Measurements from ENCODE around the gene OR2T8.

Gene OR2T8, protein sequence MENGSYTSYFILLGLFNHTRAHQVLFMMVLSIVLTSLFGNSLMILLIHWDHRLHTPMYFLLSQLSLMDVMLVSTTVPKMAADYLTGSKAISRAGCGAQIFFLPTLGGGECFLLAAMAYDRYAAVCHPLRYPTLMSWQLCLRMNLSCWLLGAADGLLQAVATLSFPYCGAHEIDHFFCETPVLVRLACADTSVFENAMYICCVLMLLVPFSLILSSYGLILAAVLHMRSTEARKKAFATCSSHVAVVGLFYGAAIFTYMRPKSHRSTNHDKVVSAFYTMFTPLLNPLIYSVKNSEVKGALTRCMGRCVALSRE

DNA sequence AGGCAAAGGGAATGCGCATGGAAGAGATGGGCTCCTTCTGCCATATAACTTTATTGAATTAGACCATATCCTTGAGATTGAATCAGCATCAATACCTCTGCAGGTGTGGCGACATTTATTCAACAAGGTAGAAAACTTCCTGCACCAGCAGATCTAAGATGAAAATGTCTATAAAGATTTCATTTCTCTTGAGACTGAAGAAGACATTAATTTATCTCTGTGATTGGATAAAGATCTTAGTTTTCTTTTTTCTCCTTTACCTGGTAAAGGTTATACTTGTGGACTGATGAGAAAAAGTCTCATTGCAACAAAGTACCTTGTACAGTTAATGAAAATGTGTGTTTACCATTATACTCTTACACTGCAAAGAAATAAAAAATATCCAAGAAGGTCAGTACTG is at the start of gene OR2T8:
TSS of gene OR2T8 (plus strand) at position 301 of the 400 bp plus-strand sequence. CDS start 766 bp downstream, outside the sequence.
- Histone ChIP-seq H3K4me1 (ENCODE audit: control insufficient read depth, insufficient read depth, low read length) (no peaks in the 10 kb centered on the region), H3K27ac (ENCODE audit: low read depth, low read length) (no peak within 1 kb of the TSS), H3K27me3 (ENCODE audit: control insufficient read depth, insufficient read depth, low read length) (no peaks in the 10 kb centered on the region), H3K4me3 (ENCODE audit: low read length) (no peak within 1 kb of the TSS), H3K9ac (ENCODE audit: low read length) (no peak within 1 kb of the TSS), H3K36me3 (ENCODE audit: control insufficient read depth, insufficient read depth, low read length) (no peaks in the 10 kb centered on the region)

DNA sequence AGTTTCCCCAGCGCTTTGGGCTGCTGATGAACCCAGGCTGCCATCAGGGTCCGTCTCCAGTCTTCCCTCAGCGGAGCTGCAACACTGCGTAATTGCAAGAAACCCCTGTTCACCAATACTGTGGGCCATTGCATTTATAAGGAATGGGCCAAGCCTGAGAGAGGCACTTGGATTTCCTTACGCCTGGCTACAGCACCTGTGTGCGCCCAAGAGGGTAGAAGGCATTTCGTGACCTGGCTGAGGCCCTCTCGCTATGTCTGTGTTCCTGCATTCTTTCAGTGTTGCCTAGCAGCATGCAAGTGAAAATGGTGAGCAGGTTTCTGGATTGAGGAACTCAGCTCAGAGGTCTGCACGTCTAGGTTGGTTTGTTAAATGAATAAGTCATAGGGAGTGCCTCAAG is 36.7 kb upstream of the OR2T8 start:
- Histone ChIP-seq H3K27ac (ENCODE audit: low read depth, low read length) (no peak overlapping the region), H3K4me1 (ENCODE audit: control insufficient read depth, insufficient read depth, low read length) (no peaks in the 10 kb centered on the region), H3K36me3 (ENCODE audit: control insufficient read depth, insufficient read depth, low read length) (no peaks in the 10 kb centered on the region), H3K27me3 (ENCODE audit: control insufficient read depth, insufficient read depth, low read length) (no peaks in the 10 kb centered on the region), H3K9ac (ENCODE audit: low read length) (no peak overlapping the region), H3K4me3 (ENCODE audit: low read length) (no peak overlapping the region)

- no peaks in the 10 kb centered on the region for H3K4me1 ChIP-seq (ENCODE audit: control insufficient read depth, insufficient read depth, low read length)
- H3K9ac ChIP-seq (ENCODE audit: low read length) = no peak overlapping the region
- H3K27me3 ChIP-seq (ENCODE audit: control insufficient read depth, insufficient read depth, low read length) = no peaks in the 10 kb centered on the region
- no peaks in the 10 kb centered on the region for H3K36me3 ChIP-seq (ENCODE audit: control insufficient read depth, insufficient read depth, low read length)
- H3K4me3 ChIP-seq (ENCODE audit: low read length) = no peak overlapping the region
- H3K27ac ChIP-seq (ENCODE audit: low read depth, low read length) = no peak overlapping the region
These were observed 35.1 kb upstream of the OR2T8 start for GRCh38 chr1:247884797-247885413.

DNA sequence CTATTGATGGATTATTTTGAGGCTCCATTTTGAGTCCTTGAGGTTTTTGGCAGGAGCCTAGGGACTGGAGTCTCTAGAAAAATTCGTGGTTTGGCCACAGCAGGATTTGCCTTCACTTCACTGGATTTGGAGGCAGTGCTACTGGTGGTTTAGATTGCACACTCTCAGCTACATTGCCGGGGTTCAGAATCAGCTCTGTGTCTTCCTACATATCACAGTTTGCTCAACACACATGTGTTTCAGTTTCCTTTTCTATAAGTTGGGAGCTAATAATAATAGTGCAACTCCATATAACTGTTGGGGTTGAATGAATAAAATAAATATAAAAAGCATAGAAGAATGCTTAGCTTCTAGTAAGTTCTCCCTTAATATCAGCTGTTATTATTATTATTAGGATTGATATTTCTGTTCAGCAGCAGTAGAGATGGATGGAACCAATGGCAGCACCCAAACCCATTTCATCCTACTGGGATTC is 24.9 kb upstream of the OR2T8 start, which contains the start of gene OR2W3:
TSS of gene OR2W3 (plus strand) at position 425 of the 475 bp plus-strand sequence. CDS start at position 425, 0 bp downstream.
- Histone ChIP-seq H3K27ac (ENCODE audit: low read depth, low read length) (no peak within 1 kb of the TSS), H3K36me3 (ENCODE audit: control insufficient read depth, insufficient read depth, low read length) (no peaks in the 10 kb centered on the region), H3K4me3 (ENCODE audit: low read length) (no peak within 1 kb of the TSS), H3K27me3 (ENCODE audit: control insufficient read depth, insufficient read depth, low read length) (no peaks in the 10 kb centered on the region), H3K9ac (ENCODE audit: low read length) (no peak within 1 kb of the TSS), H3K4me1 (ENCODE audit: control insufficient read depth, insufficient read depth, low read length) (no peaks in the 10 kb centered on the region)

GRCh38 chr1:247895976-247896375 is 24.1 kb upstream of the OR2T8 start:
- no peaks in the 10 kb centered on the region for H3K27me3 ChIP-seq (ENCODE audit: control insufficient read depth, insufficient read depth, low read length)
- no peak overlapping the region for H3K4me3 ChIP-seq (ENCODE audit: low read length)
- no peaks in the 10 kb centered on the region for H3K36me3 ChIP-seq (ENCODE audit: control insufficient read depth, insufficient read depth, low read length)
- H3K4me1 ChIP-seq (ENCODE audit: control insufficient read depth, insufficient read depth, low read length) = no peaks in the 10 kb centered on the region
- no peak overlapping the region for H3K9ac ChIP-seq (ENCODE audit: low read length)
- no peak overlapping the region for H3K27ac ChIP-seq (ENCODE audit: low read depth, low read length)

DNA sequence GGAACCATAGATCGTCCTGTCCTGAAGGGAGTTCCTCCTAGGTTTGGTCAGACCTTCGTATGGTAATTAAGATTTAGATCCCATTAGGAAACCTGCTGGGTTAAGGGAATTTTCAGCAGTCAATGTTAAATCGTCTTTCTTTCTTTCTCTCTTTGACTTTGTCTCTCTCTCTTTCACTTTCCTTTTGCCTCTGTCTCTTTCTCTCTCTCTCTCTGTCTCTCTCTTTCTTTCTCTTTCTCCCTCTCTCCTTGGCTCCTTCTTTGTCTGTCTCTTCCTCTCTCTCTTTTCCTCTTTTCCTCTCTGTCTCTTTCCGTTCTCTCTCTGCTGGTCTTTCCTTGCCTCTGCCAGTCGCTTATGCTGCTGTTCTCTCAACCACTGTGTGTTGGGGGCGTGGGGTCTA is 15.9 kb upstream of the OR2T8 start:
- Histone ChIP-seq H3K27ac (ENCODE audit: low read depth, low read length) (no peak overlapping the region), H3K4me1 (ENCODE audit: control insufficient read depth, insufficient read depth, low read length) (no peaks in the 10 kb centered on the region), H3K4me3 (ENCODE audit: low read length) (no peak overlapping the region), H3K27me3 (ENCODE audit: control insufficient read depth, insufficient read depth, low read length) (no peaks in the 10 kb centered on the region), H3K36me3 (ENCODE audit: control insufficient read depth, insufficient read depth, low read length) (no peaks in the 10 kb centered on the region), H3K9ac (ENCODE audit: low read length) (no peak overlapping the region)

- no peak overlapping the region for H3K4me3 ChIP-seq (ENCODE audit: low read length)
- H3K36me3 ChIP-seq (ENCODE audit: control insufficient read depth, insufficient read depth, low read length) = no peaks in the 10 kb centered on the region
- H3K4me1 ChIP-seq (ENCODE audit: control insufficient read depth, insufficient read depth, low read length) = no peaks in the 10 kb centered on the region
- no peak overlapping the region for H3K27ac ChIP-seq (ENCODE audit: low read depth, low read length)
- no peaks in the 10 kb centered on the region for H3K27me3 ChIP-seq (ENCODE audit: control insufficient read depth, insufficient read depth, low read length)
- no peak overlapping the region for H3K9ac ChIP-seq (ENCODE audit: low read length)
These were observed 14.9 kb upstream of the OR2T8 start for GRCh38 chr1:247905181-247905580.

GRCh38 chr1:247905910-247906503 is 14.0 kb upstream of the OR2T8 start:
- no peak overlapping the region for H3K4me3 ChIP-seq (ENCODE audit: low read length)
- no peaks in the 10 kb centered on the region for H3K4me1 ChIP-seq (ENCODE audit: control insufficient read depth, insufficient read depth, low read length)
- no peak overlapping the region for H3K9ac ChIP-seq (ENCODE audit: low read length)
- no peak overlapping the region for H3K27ac ChIP-seq (ENCODE audit: low read depth, low read length)
- H3K36me3 ChIP-seq (ENCODE audit: control insufficient read depth, insufficient read depth, low read length) = no peaks in the 10 kb centered on the region
- no peaks in the 10 kb centered on the region for H3K27me3 ChIP-seq (ENCODE audit: control insufficient read depth, insufficient read depth, low read length)

GRCh38 chr1:247906504-247907047 is 13.5 kb upstream of the OR2T8 start:
- Histone ChIP-seq H3K4me3 (ENCODE audit: low read length) (peak overlapping the region; percentile 21), H3K4me1 (ENCODE audit: control insufficient read depth, insufficient read depth, low read length) (no peaks in the 10 kb centered on the region), H3K27me3 (ENCODE audit: control insufficient read depth, insufficient read depth, low read length) (no peaks in the 10 kb centered on the region), H3K36me3 (ENCODE audit: control insufficient read depth, insufficient read depth, low read length) (no peaks in the 10 kb centered on the region), H3K27ac (ENCODE audit: low read depth, low read length) (no peak overlapping the region), H3K9ac (ENCODE audit: low read length) (no peak overlapping the region)

- Histone ChIP-seq H3K36me3 (ENCODE audit: control insufficient read depth, insufficient read depth, low read length) (no peaks in the 10 kb centered on the region), H3K27ac (ENCODE audit: low read depth, low read length) (no peak overlapping the region), H3K4me1 (ENCODE audit: control insufficient read depth, insufficient read depth, low read length) (no peaks in the 10 kb centered on the region), H3K9ac (ENCODE audit: low read length) (no peak overlapping the region), H3K4me3 (ENCODE audit: low read length) (no peak overlapping the region), H3K27me3 (ENCODE audit: control insufficient read depth, insufficient read depth, low read length) (no peaks in the 10 kb centered on the region)
These were observed 11.3 kb upstream of the OR2T8 start for GRCh38 chr1:247908766-247909165.

GRCh38 chr1:247913786-247914185 is 6.3 kb upstream of the OR2T8 start:
- no peak overlapping the region for H3K27ac ChIP-seq (ENCODE audit: low read depth, low read length)

GRCh38 chr1:247914941-247915662 is 5.0 kb upstream of the OR2T8 start:
- Histone ChIP-seq H3K27me3 (ENCODE audit: control insufficient read depth, insufficient read depth, low read length) (no peaks in the 10 kb centered on the region), H3K4me1 (ENCODE audit: control insufficient read depth, insufficient read depth, low read length) (no peaks in the 10 kb centered on the region), H3K4me3 (ENCODE audit: low read length) (no peak overlapping the region), H3K9ac (ENCODE audit: low read length) (no peak overlapping the region), H3K36me3 (ENCODE audit: control insufficient read depth, insufficient read depth, low read length) (no peaks in the 10 kb centered on the region), H3K27ac (ENCODE audit: low read depth, low read length) (no peak overlapping the region)

More at GRCh38 chr1:247913786-247914185, 6.3 kb upstream of the OR2T8 start:
- Histone ChIP-seq H3K4me1 (ENCODE audit: control insufficient read depth, insufficient read depth, low read length) (no peaks in the 10 kb centered on the region), H3K27me3 (ENCODE audit: control insufficient read depth, insufficient read depth, low read length) (no peaks in the 10 kb centered on the region), H3K4me3 (ENCODE audit: low read length) (no peak overlapping the region), H3K9ac (ENCODE audit: low read length) (no peak overlapping the region), H3K36me3 (ENCODE audit: control insufficient read depth, insufficient read depth, low read length) (no peaks in the 10 kb centered on the region)

Data from rectal smooth muscle tissue (tissue), 1 donor.